ENCODE data around the gene LHFPL3. TPM values are rescaled to one million over a fixed set of nuclear protein-coding genes. Genes with fewer than 3 reads are reported as not detected.

LHFPL3 gene
- total RNA-seq, 4 donors from 2014 or later = not detected

DNA sequence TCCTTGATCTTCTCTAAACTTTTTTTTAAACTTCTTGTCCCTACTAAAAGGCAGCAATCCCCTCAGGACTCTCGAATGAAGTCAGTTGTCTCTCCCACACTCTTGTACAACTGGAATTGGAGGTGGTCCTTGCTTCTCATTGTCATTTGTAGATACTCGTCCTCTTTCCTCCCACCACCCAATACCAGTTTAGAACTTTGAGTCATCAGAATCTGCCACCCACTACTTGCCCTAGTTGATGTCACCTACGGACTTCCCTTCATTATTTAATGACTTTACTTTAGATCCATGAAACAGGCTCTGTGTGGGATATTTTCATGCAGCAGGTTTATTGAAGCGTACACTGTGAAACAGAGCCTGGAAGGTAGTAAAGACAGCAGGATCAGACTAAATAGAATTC is 28.6 kb upstream of the LHFPL3 start:
- TF ChIP-seq CTCF (IDR thresholded peaks at IDR 0.05; ENCODE audit: low read depth) = no peak

- no peak for TF ChIP-seq CTCF (IDR thresholded peaks at IDR 0.05; ENCODE audit: low read depth)
Measured at GRCh38 chr7:104306793-104307192, 21.6 kb upstream of the LHFPL3 start.

GRCh38 chr7:104317948-104318629 is 10.3 kb upstream of the LHFPL3 start:
- TF ChIP-seq CTCF (IDR thresholded peaks at IDR 0.05; ENCODE audit: low read depth) = no peak

- TF ChIP-seq CTCF (IDR thresholded peaks at IDR 0.05; ENCODE audit: low read depth) = no peak
Measured at GRCh38 chr7:104327534-104327933, 869 bp upstream of the LHFPL3 start.

- no peak for TF ChIP-seq CTCF (IDR thresholded peaks at IDR 0.05; ENCODE audit: low read depth)
Measured at GRCh38 chr7:104327938-104328295, 486 bp upstream of the LHFPL3 start.

DNA sequence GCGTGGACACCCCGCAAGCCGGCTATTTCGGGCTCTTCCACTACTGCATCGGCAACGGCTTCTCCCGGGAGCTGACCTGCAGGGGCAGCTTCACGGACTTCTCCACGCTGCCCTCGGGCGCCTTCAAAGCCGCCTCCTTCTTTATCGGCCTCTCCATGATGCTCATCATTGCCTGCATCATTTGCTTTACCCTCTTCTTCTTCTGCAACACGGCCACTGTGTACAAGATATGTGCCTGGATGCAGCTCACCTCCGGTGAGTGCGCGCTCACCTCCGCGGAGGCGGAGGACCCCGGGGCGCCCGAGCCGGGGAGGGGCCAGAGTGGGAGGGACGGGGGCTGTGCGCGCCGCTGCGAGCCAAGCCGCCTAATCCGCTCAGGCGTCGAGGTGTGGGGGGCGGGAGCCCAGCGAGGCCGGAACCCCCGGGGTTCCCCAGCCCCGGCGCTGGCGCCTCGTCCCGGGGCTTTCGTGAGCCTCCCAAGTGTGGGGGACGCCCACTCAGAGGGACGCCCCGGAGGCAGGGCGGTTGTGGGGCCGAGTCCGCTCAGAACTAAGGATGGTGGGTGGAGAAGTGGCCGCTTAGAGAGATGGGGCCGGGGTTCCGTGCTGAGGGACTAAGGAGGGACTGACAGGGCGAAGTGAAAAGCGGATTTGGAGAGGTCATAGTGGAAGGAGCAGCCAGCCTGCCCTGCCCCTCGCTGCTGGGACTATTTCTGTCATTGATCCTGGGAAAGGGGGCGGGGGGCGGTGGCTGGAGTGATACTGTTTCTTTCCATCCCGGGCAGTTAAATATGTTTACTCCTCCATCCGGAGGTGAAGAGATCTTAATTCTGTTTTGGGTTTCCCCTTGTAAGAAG is 795 bp downstream of the LHFPL3 start:
- no peak for TF ChIP-seq CTCF (IDR thresholded peaks at IDR 0.05; ENCODE audit: low read depth)

- TF ChIP-seq CTCF (IDR thresholded peaks at IDR 0.05; ENCODE audit: low read depth) = no peak
Measured at GRCh38 chr7:104341546-104341945, 13.1 kb downstream of the LHFPL3 start.

Measured in subcutaneous adipose tissue (tissue), 4 donors.